ENCODE data around the gene TSPAN7.

DNA sequence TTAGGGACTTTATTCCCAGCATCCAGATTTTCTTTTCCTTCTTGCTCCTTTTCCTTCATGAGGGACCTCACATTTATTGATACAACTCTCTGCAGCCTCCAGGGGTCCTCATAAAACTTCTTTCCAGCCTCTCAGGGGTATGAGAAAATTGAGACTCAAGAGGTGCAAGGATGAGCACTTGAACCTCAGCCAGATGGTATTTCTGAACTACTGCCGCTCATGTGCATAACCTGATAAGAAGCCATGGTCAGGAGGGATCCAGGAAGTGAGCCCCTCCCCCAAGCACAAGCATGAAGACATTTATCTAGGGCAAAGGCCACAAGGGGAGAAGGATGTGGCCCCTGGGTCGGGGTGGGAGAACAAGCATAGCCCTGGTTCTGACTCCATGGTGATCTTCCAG, 73.3 kb downstream of the TSPAN7 start:
- TF ChIP-seq, protein P1, sequence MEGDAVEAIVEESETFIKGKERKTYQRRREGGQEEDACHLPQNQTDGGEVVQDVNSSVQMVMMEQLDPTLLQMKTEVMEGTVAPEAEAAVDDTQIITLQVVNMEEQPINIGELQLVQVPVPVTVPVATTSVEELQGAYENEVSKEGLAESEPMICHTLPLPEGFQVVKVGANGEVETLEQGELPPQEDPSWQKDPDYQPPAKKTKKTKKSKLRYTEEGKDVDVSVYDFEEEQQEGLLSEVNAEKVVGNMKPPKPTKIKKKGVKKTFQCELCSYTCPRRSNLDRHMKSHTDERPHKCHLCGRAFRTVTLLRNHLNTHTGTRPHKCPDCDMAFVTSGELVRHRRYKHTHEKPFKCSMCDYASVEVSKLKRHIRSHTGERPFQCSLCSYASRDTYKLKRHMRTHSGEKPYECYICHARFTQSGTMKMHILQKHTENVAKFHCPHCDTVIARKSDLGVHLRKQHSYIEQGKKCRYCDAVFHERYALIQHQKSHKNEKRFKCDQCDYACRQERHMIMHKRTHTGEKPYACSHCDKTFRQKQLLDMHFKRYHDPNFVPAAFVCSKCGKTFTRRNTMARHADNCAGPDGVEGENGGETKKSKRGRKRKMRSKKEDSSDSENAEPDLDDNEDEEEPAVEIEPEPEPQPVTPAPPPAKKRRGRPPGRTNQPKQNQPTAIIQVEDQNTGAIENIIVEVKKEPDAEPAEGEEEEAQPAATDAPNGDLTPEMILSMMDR (conservative IDR thresholded peaks at IDR 0.05): no peak
- TF ChIP-seq EZH2 (IDR thresholded peaks at IDR 0.05; ENCODE audit: low read depth): no peak
